GM19043 (cell line): ENCODE data around the gene HSD17B1.
A peak's percentile ranks its signal among the peaks of the same experiment; 100 is the strongest.
"Not testable (repeated sequence)": the region's sequence is repeated elsewhere in the genome, so short reads cannot be mapped to it uniquely, and the experiment has no call there.

Experiments
- ATAC-seq: cut with Tn5 transposase; IDR thresholded peaks from one replicate; pipeline ENCODE4 v1.9.1; 2021; ENCODE audit warnings: low read depth; ENCODE audit not compliant: unreplicated experiment

HSD17B1 gene

GRCh38 chr17:42545755-42546505 lies 6.8 kb upstream of the HSD17B1 start:
- not testable (repeated sequence) for ATAC-seq

- ATAC-seq, result no peak
These were observed 5.7 kb upstream of the HSD17B1 start for GRCh38 chr17:42547001-42547461.

GRCh38 chr17:42547698-42548069 lies 5.0 kb upstream of the HSD17B1 start:
- ATAC-seq, result no peak

GRCh38 chr17:42548070-42548837 lies 4.5 kb upstream of the HSD17B1 start:
- ATAC-seq, result no peak

GRCh38 chr17:42548993-42549755 lies 3.5 kb upstream of the HSD17B1 start:
- no peak for ATAC-seq

GRCh38 chr17:42553161-42553818 lies 567 bp downstream of the HSD17B1 start:
- no peak for ATAC-seq

- no peak for ATAC-seq
These were observed 1.1 kb downstream of the HSD17B1 start for GRCh38 chr17:42553866-42554249.

GRCh38 chr17:42554250-42555121 lies 1.8 kb downstream of the HSD17B1 start:
- peak; percentile 78 for ATAC-seq

- no peak for ATAC-seq
These were observed 2.4 kb downstream of the HSD17B1 start for GRCh38 chr17:42555122-42555622.

GRCh38 chr17:42555961-42556617 lies 3.4 kb downstream of the HSD17B1 start:
- ATAC-seq, result not testable (repeated sequence)

- ATAC-seq, result no peak
These were observed 6.4 kb downstream of the HSD17B1 start for GRCh38 chr17:42559075-42559474.

GRCh38 chr17:42560246-42560645 lies 7.5 kb downstream of the HSD17B1 start:
- ATAC-seq, result no peak

- no peak for ATAC-seq
These were observed 9.2 kb downstream of the HSD17B1 start, which contains the start of gene COASY for GRCh38 chr17:42561897-42562387. Gene COASY (plus strand): TSS chr17:42562148. CDS start chr17:42562623, 475 bp downstream.

GRCh38 chr17:42562388-42563142 lies 9.8 kb downstream of the HSD17B1 start:
- no peak for ATAC-seq

GRCh38 chr17:42563143-42563509 lies 10.4 kb downstream of the HSD17B1 start:
- no peak for ATAC-seq

GRCh38 chr17:42563543-42563942 lies 10.8 kb downstream of the HSD17B1 start:
- no peak for ATAC-seq

- no peak for ATAC-seq
These were observed 11.2 kb downstream of the HSD17B1 start for GRCh38 chr17:42563950-42564349.
